Vagina (tissue), 2 donors: ENCODE results near the gene CDON. TPM values are rescaled to one million over a fixed set of nuclear protein-coding genes. Genes with fewer than 3 reads are reported as not detected.
A peak's percentile ranks its signal among the peaks of the same experiment; 100 is the strongest.

Experiments used
- DNase-seq, 2 donors: peaks; one replicate each; pipeline ENCODE4 v3.0.0-alpha.2; 2017; ENCODE audit errors: extremely low spot score in 2 of 2
- H3K27ac ChIP-seq: fragments of 200-600 bp; sonication (generic); one replicate; pipeline ENCODE4 v1.5.1; 2019
- H3K27me3 ChIP-seq: fragments of 200-600 bp; sonication (generic); one replicate; pipeline ENCODE4 v1.5.1; 2019
- H3K36me3 ChIP-seq, 2 donors: fragments of 200-600 bp; sonication (generic); one replicate each; pipeline ENCODE4 v1.5.1; 2017 to 2019
- H3K4me1 ChIP-seq: fragments of 200-600 bp; sonication (generic); one replicate; pipeline ENCODE4 v1.5.1; 2019
- H3K4me3 ChIP-seq, 2 donors: fragments of 200-600 bp; sonication (generic); 1 replicate in 1 of 2; 2 replicates in 1 of 2; pipeline ENCODE4 v1.5.1; 2016 to 2019
- H3K9me3 ChIP-seq: fragments of 200-600 bp; sonication (generic); one replicate; pipeline ENCODE4 v1.5.1; 2019
- POLR2A ChIP-seq, 2 donors: fragments of 450-650 bp; IDR thresholded peaks; one replicate each; pipeline ENCODE4 v1.6.1; 2017; ENCODE audit warnings: antibody characterized with exemption in 2 of 2, mild to moderate bottlenecking in 2 of 2, moderate library complexity in 2 of 2
- POLR2AphosphoS5 ChIP-seq, 2 donors: sonication (generic); formaldehyde crosslinking; IDR thresholded peaks; one replicate each; pipeline ENCODE4 v1.9.0; 2017; ENCODE audit warnings: antibody characterized with exemption in 2 of 2, mild to moderate bottlenecking in 2 of 2, low read depth in 1 of 2; ENCODE audit not compliant: insufficient read depth in 1 of 2
- intact Hi-C: fragments of 100-400 bp; cut with DNase I; formaldehyde crosslinking; loops from one replicate; pipeline ENCODE4 v1.15.1; 2023
- total RNA-seq: library from RNA; depleted of rRNA; stranded (reverse); fragments of >200 nt; gene quantifications from one replicate; pipeline ENCODE4 v1.2.3, GENCODE V29; 2016
- TF ChIP-seq, protein P1 (sequence below), 3 experiments: fragments of 450-650 bp in 2 of 3; fragments of 200-600 bp in 1 of 3; sonication (generic) in 1 of 3; IDR thresholded peaks; one replicate each; pipeline ENCODE4 v1.5.1; 2017 to 2019; ENCODE audit warnings: antibody characterized with exemption in 3 of 3, mild to moderate bottlenecking in 2 of 3, moderate library complexity in 2 of 3

CDON gene
- total RNA-seq, 1 donor from 2014 or later = 9.8 TPM

GRCh38 chr11:126076641-126077040, 14.0 kb upstream of the CDON start:
- no peaks in the 10 kb centered on the region for H3K27me3 ChIP-seq
- DNase-seq = no peak
- peaks cover 21% of the 10 kb centered on the region for H3K4me1 ChIP-seq

GRCh38 chr11:126072801-126073594, 10.3 kb upstream of the CDON start:
- intact Hi-C loops = no loop called here
- no peak for TF ChIP-seq POLR2AphosphoS5 (IDR thresholded peaks at IDR 0.05; ENCODE audit: insufficient read depth in 1 of 2, low read depth in 1 of 2)
- TF ChIP-seq, protein P1, sequence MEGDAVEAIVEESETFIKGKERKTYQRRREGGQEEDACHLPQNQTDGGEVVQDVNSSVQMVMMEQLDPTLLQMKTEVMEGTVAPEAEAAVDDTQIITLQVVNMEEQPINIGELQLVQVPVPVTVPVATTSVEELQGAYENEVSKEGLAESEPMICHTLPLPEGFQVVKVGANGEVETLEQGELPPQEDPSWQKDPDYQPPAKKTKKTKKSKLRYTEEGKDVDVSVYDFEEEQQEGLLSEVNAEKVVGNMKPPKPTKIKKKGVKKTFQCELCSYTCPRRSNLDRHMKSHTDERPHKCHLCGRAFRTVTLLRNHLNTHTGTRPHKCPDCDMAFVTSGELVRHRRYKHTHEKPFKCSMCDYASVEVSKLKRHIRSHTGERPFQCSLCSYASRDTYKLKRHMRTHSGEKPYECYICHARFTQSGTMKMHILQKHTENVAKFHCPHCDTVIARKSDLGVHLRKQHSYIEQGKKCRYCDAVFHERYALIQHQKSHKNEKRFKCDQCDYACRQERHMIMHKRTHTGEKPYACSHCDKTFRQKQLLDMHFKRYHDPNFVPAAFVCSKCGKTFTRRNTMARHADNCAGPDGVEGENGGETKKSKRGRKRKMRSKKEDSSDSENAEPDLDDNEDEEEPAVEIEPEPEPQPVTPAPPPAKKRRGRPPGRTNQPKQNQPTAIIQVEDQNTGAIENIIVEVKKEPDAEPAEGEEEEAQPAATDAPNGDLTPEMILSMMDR (IDR thresholded peaks at IDR 0.05) = no peak
- TF ChIP-seq POLR2A (IDR thresholded peaks at IDR 0.05) = no peak
- DNase-seq = no peak
- Histone ChIP-seq H3K36me3 (no peaks in the 10 kb centered on the region), H3K4me3 (no peak overlapping the region), H3K4me1 (no peaks in the 10 kb centered on the region), H3K27me3 (no peaks in the 10 kb centered on the region), H3K9me3 (no peaks in the 10 kb centered on the region), H3K27ac (no peak overlapping the region)

More at GRCh38 chr11:126076641-126077040, 14.0 kb upstream of the CDON start:
- H3K4me3 ChIP-seq = no peak overlapping the region
- TF ChIP-seq, protein P1 (IDR thresholded peaks at IDR 0.05) = no peak
- TF ChIP-seq POLR2AphosphoS5 (IDR thresholded peaks at IDR 0.05; ENCODE audit: insufficient read depth in 1 of 2, low read depth in 1 of 2) = no peak
- no peak for TF ChIP-seq POLR2A (IDR thresholded peaks at IDR 0.05)
- intact Hi-C loops = no loop called here
- H3K9me3 ChIP-seq = no peaks in the 10 kb centered on the region
- no peaks in the 10 kb centered on the region for H3K36me3 ChIP-seq
- H3K27ac ChIP-seq = no peak overlapping the region

- Histone ChIP-seq H3K36me3 (no peaks in the 10 kb centered on the region), H3K27ac (no peak overlapping the region), H3K4me3 (no peak overlapping the region), H3K27me3 (no peaks in the 10 kb centered on the region), H3K4me1 (no peaks in the 10 kb centered on the region), H3K9me3 (no peaks in the 10 kb centered on the region)
- TF ChIP-seq, protein P1 (IDR thresholded peaks at IDR 0.05) = no peak
- TF ChIP-seq POLR2AphosphoS5 (IDR thresholded peaks at IDR 0.05; ENCODE audit: insufficient read depth in 1 of 2, low read depth in 1 of 2) = no peak
- TF ChIP-seq POLR2A (IDR thresholded peaks at IDR 0.05) = no peak
- no peak for DNase-seq
- intact Hi-C loops = no loop called here
Observed at GRCh38 chr11:126072141-126072741, 9.6 kb upstream of the CDON start.

- H3K27ac ChIP-seq = peak overlapping the region; percentile 83
- intact Hi-C loops = no loop called here
Observed at GRCh38 chr11:126063507-126063852, 814 bp upstream of the CDON start.

More at GRCh38 chr11:126063507-126063852, 814 bp upstream of the CDON start:
- DNase-seq = no peak
- H3K4me1 ChIP-seq = peaks cover 16% of the 10 kb centered on the region
- H3K36me3 ChIP-seq = no peaks in the 10 kb centered on the region
- H3K9me3 ChIP-seq = no peaks in the 10 kb centered on the region
- no peaks in the 10 kb centered on the region for H3K27me3 ChIP-seq
- peak overlapping the region; percentile 81 to 95 for H3K4me3 ChIP-seq
- TF ChIP-seq POLR2A (IDR thresholded peaks at IDR 0.05) (no peak), POLR2AphosphoS5 (IDR thresholded peaks at IDR 0.05; ENCODE audit: insufficient read depth in 1 of 2, low read depth in 1 of 2) (no peak)
- TF ChIP-seq, protein P1 (IDR thresholded peaks at IDR 0.05) = no peak
